GM19452 (cell line): ENCODE data around the gene PNMA8C.
"Not testable (repeated sequence)": the region's sequence is repeated elsewhere in the genome, so short reads cannot be mapped to it uniquely, and the experiment has no call there.

ENCODE experiments used
- ATAC-seq: cut with Tn5 transposase; IDR thresholded peaks from one replicate; pipeline ENCODE4 v1.9.1; 2021; ENCODE audit not compliant: unreplicated experiment

The PNMA8C gene

GRCh38 chr19:46411925-46412649 is 16.6 kb downstream of the PNMA8C start:
- ATAC-seq: no peak

GRCh38 chr19:46411088-46411924 is 17.4 kb downstream of the PNMA8C start:
- no peak for ATAC-seq

- no peak for ATAC-seq
These were observed 18.3 kb downstream of the PNMA8C start for GRCh38 chr19:46410205-46411087.

GRCh38 chr19:46409191-46409590 is 19.5 kb downstream of the PNMA8C start:
- ATAC-seq: no peak

- no peak for ATAC-seq
These were observed 20.1 kb downstream of the PNMA8C start for GRCh38 chr19:46408664-46409039.

GRCh38 chr19:46407856-46408663 is 20.7 kb downstream of the PNMA8C start:
- no peak for ATAC-seq

GRCh38 chr19:46406976-46407375 is 21.8 kb downstream of the PNMA8C start:
- no peak for ATAC-seq

- ATAC-seq: no peak
These were observed 23.8 kb downstream of the PNMA8C start for GRCh38 chr19:46404753-46405468.

GRCh38 chr19:46404055-46404752 is 24.5 kb downstream of the PNMA8C start:
- no peak for ATAC-seq

- no peak for ATAC-seq
These were observed 26.0 kb downstream of the PNMA8C start for GRCh38 chr19:46402725-46403124.

GRCh38 chr19:46397801-46398479 is 30.8 kb downstream of the PNMA8C start:
- not testable (repeated sequence) for ATAC-seq

GRCh38 chr19:46394402-46394797 is 34.3 kb downstream of the PNMA8C start:
- no peak for ATAC-seq

- no peak for ATAC-seq
These were observed 35.0 kb downstream of the PNMA8C start for GRCh38 chr19:46393456-46394401.

- no peak for ATAC-seq
These were observed 35.9 kb downstream of the PNMA8C start for GRCh38 chr19:46392837-46393236.

- ATAC-seq: no peak
These were observed 36.4 kb downstream of the PNMA8C start for GRCh38 chr19:46392252-46392801.

- no peak for ATAC-seq
These were observed 37.2 kb downstream of the PNMA8C start for GRCh38 chr19:46391296-46392251.
